ENCODE results near the gene VIT. TPM values are rescaled to one million over a fixed set of nuclear protein-coding genes. Genes with fewer than 3 reads are reported as not detected.

The VIT gene
- total RNA-seq, 1 experiment from 2014 or later, result 3.6 TPM

DNA sequence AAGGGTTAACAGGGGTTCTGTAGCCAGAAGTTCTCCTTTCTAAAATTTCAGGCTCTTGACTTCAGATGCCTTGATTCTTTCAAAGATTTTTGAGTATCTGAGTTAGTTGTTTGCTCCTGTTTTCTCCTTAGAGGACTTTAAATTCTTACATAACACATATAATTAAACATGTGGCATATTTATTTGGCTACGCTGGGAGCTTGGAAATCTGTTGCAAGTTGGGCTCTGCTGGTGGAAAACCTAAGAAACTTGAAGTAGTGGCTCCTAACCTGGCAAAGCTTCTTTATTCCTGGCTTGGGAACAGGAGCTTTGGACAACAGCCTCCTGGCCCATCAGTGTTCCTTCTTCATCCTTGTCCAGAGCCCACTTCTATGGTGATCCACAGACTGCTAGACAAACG, 72.6 kb downstream of the VIT start:
- DNase-seq (ENCODE audit: low spot score), result no peak

GRCh38 chr2:36770542-36771287, 74.2 kb downstream of the VIT start:
- peak; percentile 5 for DNase-seq (ENCODE audit: low spot score)

- DNase-seq (ENCODE audit: low spot score), result no peak
Observed at GRCh38 chr2:36771671-36772070, 75.2 kb downstream of the VIT start.

GRCh38 chr2:36773947-36774346, 77.4 kb downstream of the VIT start:
- DNase-seq (ENCODE audit: low spot score), result no peak

- no peak for DNase-seq (ENCODE audit: low spot score)
Observed at GRCh38 chr2:36775261-36775660, 78.8 kb downstream of the VIT start.

DNA sequence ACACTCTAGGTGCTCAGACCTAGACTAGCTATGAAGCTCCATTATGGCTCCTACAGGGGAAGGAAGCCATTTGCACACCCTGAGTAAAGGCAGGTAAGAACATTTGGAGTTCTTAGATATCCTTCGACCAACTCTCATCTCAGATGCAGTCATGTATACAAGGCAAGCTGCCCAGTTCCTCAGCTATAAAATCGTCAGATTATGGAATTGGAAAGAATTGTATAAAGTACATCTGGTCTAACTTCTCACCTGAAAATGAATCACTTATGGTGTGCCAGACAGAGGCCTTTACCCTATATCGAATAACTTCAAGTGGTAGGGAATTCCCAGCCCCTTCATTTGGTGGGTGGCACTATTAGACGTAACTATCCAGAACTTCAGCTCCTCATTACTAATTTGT, 79.3 kb downstream of the VIT start:
- DNase-seq (ENCODE audit: low spot score), result no peak

DNA sequence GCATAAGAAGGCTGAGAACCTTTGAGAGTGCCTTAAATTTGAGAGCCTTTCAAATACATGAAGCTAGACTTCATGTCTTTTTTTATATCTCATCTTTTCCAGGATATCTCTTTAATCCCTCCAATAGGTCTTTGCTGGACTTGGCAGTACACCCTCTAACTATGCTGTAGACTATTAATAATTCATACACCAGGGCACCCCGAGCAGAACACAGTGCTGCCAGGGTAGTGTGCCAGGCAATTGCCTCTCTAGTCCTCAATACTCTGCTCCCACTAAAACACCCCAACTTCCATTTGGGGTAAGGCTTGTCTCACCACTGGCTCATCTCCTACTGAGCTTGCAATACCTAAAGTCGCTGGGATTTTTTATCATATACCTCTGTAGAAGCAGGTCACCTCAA, 80.8 kb downstream of the VIT start:
- DNase-seq (ENCODE audit: low spot score), result no peak

GRCh38 chr2:36777788-36778187, 81.3 kb downstream of the VIT start:
- DNase-seq (ENCODE audit: low spot score), result no peak

DNA sequence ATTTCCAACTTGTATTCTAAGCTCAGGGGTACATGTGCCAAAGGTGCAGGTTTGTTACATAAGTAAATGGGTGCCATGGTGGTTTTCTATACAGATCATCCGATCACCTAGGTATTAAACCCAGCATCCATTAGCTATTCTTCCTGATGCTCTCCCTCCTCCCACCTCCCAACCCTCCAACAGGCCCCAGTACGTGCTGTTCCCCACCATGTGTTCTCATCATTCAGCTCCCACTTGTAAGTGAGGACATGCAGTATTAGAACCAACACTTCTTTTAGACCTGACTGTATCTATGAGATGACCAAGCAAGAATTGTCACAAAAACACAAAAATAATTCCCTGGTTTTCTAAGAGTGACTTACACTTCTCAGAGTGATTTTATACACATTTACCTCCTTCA, 83.0 kb downstream of the VIT start:
- no peak for DNase-seq (ENCODE audit: low spot score)

- DNase-seq (ENCODE audit: low spot score), result peak; percentile 10
Observed at GRCh38 chr2:36780231-36780839, 83.8 kb downstream of the VIT start.

GRCh38 chr2:36781907-36782720, 85.6 kb downstream of the VIT start:
- no peak for DNase-seq (ENCODE audit: low spot score)

DNA sequence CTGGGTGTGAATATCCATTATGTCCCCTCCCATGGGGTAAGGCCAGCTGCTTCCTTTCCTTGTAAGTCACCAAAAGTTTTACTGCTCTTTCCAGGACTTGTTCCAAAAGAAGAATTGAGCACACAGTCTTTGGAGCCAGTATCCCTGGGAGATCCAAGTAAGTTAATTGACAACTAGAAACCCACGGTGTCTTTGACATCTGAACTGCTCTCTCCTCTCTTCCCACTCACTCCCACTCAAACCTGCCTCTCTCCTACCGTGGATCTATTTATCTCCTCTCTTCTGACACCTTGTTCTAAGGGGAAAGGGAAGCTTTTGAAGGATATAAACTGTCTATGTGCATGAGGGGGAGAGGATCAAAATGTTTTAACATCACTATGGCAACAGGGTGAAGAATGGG, 86.7 kb downstream of the VIT start:
- no peak for DNase-seq (ENCODE audit: low spot score)

DNA sequence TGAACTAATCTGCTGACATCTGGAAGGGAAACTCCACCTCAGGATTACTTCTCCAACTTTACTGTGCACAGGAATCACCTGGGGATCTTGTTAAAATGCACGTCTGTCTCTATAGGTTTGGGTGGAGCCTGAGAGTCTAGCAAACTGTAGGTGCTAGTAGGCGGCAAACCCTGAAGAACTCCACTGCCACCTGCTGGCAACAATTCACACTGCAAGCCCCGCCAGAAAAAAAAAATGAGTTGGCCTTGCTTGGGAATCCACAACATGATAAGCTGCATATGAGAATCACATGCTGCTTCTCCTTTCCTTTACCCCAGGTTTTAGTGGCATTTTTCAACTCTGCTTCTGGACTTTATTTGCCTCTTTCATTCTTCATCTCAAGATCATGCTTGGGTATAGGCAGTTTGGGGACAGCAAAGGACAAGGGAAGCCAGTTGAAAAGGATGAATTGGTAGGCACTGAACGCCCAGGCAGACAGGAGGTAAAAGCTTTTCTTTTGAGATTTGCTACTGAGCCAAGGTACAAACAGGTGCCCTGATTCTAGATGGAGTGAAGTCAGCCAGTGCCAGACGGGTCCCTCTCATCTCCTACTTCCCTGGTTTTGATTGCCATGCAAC, 88.8 kb downstream of the VIT start:
- DNase-seq (ENCODE audit: low spot score), result peak; percentile 2

DNA sequence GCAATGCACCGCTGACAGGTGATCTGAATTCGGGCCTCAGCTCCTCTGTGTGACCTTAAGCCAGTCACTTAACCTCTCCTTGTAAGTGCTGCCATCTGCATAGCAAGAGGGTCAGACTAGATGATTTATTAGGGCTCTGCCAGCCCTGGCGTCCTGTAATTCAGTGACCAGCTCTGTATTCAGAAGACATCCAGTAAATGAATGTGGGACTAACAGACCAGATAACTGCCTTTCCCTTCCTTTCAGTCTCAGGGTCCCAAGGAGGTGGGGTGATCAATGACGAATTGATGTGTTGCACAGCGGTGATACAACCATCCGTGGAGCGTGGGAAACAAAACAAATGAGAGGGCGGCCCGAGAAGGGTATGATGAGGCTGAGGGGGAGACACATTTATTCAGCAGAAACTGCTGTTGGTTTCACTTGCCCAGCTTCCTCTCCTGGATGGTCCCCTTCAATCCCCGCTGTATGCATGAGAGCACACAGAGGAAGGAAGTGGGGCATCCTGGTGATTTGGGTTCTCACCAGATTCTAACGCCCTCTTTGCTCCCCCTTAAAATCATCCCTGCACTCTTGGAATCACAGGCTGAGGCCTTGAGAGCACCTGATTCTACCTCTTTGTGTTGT, 92.8 kb downstream of the VIT start:
- no peak for DNase-seq (ENCODE audit: low spot score)

DNA sequence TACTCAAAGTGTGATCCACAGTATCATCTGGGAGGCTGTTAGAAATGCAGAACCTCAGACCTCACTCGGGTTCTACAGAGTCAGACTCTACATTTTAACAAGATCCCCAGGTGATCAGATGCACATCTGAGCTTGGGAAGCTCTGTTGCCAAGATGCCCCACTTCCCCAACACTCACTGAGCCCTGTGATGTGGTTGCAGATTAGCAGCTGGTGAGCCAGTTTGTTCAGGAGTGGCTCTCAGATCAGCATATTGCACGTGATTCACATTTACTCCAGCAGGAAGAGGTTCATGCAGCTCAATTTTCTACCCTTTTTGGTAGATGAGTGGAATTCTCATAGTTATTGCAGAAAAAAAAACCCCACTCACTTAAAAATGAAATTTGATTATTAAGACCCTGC, 96.4 kb downstream of the VIT start:
- DNase-seq (ENCODE audit: low spot score), result no peak

DNA sequence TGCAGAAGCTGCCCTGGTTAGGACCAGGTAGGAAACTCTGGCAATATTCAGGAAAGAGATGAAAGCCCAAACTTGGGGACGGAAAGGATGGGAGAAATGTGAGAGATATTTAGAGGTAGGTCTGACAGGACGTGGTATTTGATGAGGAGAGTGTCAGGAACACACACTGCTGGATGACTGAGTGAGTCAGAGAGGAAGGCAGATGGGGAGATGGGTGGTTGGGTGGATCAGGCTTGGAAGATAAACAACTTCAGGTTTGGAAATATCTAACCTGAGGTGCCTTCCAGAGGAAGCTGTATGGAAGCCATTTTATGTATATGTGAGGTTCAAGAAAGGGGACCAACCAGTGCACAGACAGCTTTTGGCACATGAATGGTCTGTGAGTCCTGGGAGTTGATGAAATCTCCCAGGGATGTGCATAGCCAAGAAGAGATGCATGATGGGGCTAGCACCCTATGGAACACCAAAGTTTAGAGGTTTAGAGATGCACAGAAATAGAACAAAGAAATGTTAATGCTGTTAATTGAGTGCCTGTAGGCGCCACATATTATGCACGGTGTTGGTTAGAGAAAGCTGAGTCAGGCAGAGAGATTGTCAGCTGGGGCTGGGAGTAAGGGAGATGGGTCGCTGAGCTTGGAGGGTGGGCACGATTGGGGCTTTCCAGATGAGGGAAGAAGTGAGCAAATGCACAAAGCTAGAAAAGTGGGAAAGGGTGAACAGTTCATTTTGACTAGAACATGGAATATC, 101.0 kb downstream of the VIT start:
- DNase-seq (ENCODE audit: low spot score), result no peak

- DNase-seq (ENCODE audit: low spot score), result no peak
Observed at GRCh38 chr2:36798724-36799123, 102.2 kb downstream of the VIT start.

DNA sequence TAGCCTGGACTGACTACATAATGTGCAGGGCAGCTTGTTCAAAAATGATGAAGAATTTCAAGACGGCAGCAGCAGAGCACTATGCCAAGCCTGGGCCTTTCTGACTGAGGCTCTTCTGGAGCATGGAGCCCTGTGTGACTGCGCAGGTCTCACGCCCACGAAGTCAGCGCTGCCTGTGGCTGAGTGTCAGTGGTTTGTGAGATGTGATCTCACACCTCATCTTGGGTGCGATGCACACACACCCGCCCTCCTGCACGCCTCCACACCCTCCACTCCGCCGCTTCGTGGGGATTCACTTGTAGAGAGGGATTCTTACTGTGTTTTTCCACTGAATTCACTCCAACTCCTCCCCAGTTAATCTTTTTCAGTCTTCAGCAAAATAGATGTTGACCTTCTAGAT, 103.9 kb downstream of the VIT start:
- no peak for DNase-seq (ENCODE audit: low spot score)

DNA sequence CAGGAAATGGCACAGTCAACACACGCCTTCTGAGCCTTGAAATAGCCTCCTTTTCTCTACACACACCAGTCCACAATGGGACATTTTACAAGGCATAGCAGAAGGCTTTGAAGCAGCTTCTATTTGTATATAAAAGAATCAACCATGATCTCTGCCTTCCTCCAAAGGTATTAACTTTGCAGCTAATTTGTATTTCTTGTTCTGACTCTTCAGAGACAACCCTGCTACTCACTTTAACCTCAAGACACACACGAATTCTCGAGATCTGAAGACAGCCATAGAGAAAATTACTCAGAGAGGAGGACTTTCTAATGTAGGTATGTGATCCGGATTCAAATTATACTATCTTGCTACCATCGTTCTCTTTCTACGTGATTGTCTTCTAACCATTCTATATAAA, 104.6 kb downstream of the VIT start:
- no peak for DNase-seq (ENCODE audit: low spot score)

DNA sequence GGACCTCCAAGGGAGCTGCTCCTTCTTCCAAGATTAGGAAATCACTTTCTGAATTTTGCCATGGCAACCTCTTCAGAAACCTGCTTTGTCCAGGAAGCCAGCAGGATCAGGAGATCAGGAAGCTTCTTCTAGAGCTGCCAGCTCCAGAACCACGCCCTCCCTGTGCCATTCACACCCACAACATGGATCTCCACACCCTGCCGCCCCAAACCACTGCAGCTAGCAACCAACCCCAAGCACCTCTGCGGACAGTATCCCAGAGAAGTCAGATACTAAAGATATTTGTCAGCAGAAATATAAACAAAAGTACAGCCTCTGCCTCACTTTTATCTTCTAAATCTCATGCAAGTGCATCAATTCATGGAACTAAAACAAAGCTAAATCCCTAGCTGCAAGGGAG, 106.4 kb downstream of the VIT start:
- no peak for DNase-seq (ENCODE audit: low spot score)

- DNase-seq (ENCODE audit: low spot score), result no peak
Observed at GRCh38 chr2:36805635-36806224, 109.2 kb downstream of the VIT start.

Measured in H4 (cell line).